KMS-11 (cell line): ENCODE data around the gene GFI1.
"Not testable (repeated sequence)": the region's sequence is repeated elsewhere in the genome, so short reads cannot be mapped to it uniquely, and the experiment has no call there.

Source experiments
- H2AFZ ChIP-seq: fragments of 200-600 bp; sonication (generic); 2 replicates; pipeline ENCODE4 v1.6.1; 2016; ENCODE audit warnings: antibody characterized with exemption, mixed run types, low read depth
- H3K27ac ChIP-seq: fragments of 200-600 bp; sonication (generic); 2 replicates; pipeline ENCODE4 v1.6.1; 2016; ENCODE audit warnings: mild to moderate bottlenecking, mixed run types
- H3K27me3 ChIP-seq: fragments of 200-600 bp; sonication (generic); 2 replicates; pipeline ENCODE4 v1.6.1; 2017; ENCODE audit warnings: mild to moderate bottlenecking, low read depth, mixed run types, moderate library complexity; ENCODE audit not compliant: insufficient read depth
- H3K36me3 ChIP-seq: fragments of 200-600 bp; sonication (generic); 2 replicates; pipeline ENCODE4 v1.6.1; 2017; ENCODE audit warnings: mild to moderate bottlenecking, mixed run types; ENCODE audit not compliant: insufficient read depth
- H3K4me1 ChIP-seq: fragments of 200-600 bp; sonication (generic); 2 replicates; pipeline ENCODE4 v1.6.1; 2016; ENCODE audit warnings: mild to moderate bottlenecking, low read depth, mixed run types; ENCODE audit not compliant: poor library complexity, severe bottlenecking
- H3K4me2 ChIP-seq: fragments of 200-600 bp; sonication (generic); 2 replicates; pipeline ENCODE4 v1.7.0; 2016; ENCODE audit warnings: mild to moderate bottlenecking, mixed run types
- H3K4me3 ChIP-seq: fragments of 200-600 bp; sonication (generic); IDR thresholded peaks from 2 replicates; pipeline ENCODE4 v1.6.1; 2017; ENCODE audit warnings: low read depth, low read length, mixed read lengths; ENCODE audit not compliant: insufficient read depth
- H3K79me2 ChIP-seq: fragments of 200-600 bp; sonication (generic); 2 replicates; pipeline ENCODE4 v1.6.1; 2016; ENCODE audit warnings: low read depth, mixed run types; ENCODE audit not compliant: insufficient read depth
- H3K9ac ChIP-seq: fragments of 200-600 bp; sonication (generic); 2 replicates; pipeline ENCODE4 v1.6.1; 2016; ENCODE audit warnings: mild to moderate bottlenecking, mixed run types
- H4K20me1 ChIP-seq: fragments of 200-600 bp; sonication (generic); 2 replicates; pipeline ENCODE4 v1.6.1; 2016; ENCODE audit warnings: mild to moderate bottlenecking, mixed run types; ENCODE audit not compliant: insufficient read depth
- TF ChIP-seq, protein P1 (sequence below): fragments of 200-600 bp; sonication (generic); conservative IDR thresholded peaks from 2 replicates; pipeline ENCODE4 v1.6.1; 2017; ENCODE audit warnings: low read depth, mild to moderate bottlenecking, antibody characterized with exemption, low read length, moderate library complexity, mixed read lengths

GFI1 gene

DNA sequence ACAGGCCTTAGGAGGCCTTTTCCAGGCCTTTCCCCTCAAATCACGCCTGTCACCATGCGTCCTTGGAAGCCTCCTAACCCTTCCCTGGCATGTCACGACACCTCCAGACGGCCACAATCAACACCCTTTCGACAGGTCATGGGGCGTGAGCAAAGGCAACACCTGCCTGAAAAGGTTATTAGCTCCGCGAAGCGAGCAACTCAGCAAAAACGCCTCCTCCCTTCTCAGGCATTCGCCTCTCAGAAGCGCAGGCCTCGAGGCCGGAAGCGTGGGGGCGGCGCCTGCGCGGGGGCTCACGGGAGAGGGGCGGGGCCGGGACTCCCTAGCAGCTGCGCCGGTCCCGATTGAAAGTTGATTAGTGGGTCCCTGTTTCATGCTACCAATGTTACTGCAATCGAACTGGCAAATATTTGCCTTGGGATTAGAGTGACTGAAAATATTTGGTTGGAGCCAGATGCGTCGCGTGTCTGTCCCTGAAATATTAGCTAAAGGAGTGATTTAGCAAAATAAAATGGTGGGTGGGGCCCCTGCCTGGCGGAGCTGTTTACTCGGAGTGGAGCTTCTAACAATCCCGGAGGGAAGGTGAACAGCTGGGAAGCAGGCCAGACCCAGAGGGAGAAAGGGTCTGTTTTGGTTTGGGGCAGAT lies 44.9 kb downstream of the GFI1 start:
- Histone ChIP-seq H3K9ac (no peak overlapping the region), H3K4me3 (no peak overlapping the region), H3K4me1 (no peaks in the 10 kb centered on the region), H4K20me1 (no peaks in the 10 kb centered on the region), H3K27ac (no peak overlapping the region), H3K4me2 (no peak overlapping the region), H3K79me2 (no peaks in the 10 kb centered on the region), H3K27me3 (no peaks in the 10 kb centered on the region), H2AFZ (no peak overlapping the region), H3K36me3 (no peaks in the 10 kb centered on the region)
- TF ChIP-seq, protein P1, sequence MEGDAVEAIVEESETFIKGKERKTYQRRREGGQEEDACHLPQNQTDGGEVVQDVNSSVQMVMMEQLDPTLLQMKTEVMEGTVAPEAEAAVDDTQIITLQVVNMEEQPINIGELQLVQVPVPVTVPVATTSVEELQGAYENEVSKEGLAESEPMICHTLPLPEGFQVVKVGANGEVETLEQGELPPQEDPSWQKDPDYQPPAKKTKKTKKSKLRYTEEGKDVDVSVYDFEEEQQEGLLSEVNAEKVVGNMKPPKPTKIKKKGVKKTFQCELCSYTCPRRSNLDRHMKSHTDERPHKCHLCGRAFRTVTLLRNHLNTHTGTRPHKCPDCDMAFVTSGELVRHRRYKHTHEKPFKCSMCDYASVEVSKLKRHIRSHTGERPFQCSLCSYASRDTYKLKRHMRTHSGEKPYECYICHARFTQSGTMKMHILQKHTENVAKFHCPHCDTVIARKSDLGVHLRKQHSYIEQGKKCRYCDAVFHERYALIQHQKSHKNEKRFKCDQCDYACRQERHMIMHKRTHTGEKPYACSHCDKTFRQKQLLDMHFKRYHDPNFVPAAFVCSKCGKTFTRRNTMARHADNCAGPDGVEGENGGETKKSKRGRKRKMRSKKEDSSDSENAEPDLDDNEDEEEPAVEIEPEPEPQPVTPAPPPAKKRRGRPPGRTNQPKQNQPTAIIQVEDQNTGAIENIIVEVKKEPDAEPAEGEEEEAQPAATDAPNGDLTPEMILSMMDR = no peak

DNA sequence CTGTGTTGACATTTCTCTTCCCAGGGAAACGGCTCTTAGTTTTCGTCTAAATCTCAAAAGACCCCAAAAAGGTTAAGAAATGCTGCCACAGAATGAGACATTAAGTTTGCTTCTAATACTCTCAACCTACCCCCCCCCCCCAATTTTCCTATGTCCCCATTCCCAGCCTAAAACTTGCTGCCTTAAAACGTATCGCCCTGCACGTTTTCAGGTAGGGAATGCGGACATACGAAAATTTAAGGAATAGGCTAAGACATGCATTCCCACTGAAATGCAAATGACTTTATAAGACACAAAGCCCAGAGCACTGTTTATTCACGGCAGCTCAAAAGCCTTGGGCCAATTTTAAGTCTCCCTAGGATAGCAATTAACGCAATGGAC lies 45.4 kb downstream of the GFI1 start:
- Histone ChIP-seq H4K20me1 (no peaks in the 10 kb centered on the region), H3K4me3 (no peak overlapping the region), H3K79me2 (no peaks in the 10 kb centered on the region), H3K9ac (no peak overlapping the region), H3K36me3 (no peaks in the 10 kb centered on the region), H3K4me2 (no peak overlapping the region), H2AFZ (no peak overlapping the region), H3K4me1 (no peaks in the 10 kb centered on the region), H3K27me3 (no peaks in the 10 kb centered on the region), H3K27ac (no peak overlapping the region)
- TF ChIP-seq, protein P1 = no peak

DNA sequence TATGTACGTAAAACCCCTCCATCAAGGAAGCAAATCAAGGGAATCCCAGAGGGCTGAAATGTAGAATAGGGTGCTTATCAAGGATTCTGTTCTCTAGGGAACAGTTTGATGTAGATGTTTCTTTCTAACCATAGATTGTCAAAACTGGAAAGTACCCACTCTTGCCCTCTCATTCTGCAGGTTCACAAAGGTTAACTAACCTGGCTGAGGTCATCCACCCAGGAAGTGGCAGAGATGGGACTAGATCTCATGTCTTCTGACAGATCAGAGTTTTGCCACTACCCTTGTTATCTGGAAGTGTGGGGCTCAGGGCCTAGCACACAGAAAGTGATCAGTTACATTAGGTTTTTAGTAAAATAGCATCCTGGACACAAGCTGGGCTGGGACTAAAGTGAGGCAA lies 47.4 kb downstream of the GFI1 start:
- no peaks in the 10 kb centered on the region for H3K36me3 ChIP-seq
- no peak overlapping the region for H2AFZ ChIP-seq
- no peak overlapping the region for H3K4me3 ChIP-seq
- no peaks in the 10 kb centered on the region for H3K4me1 ChIP-seq
- H3K27ac ChIP-seq = no peak overlapping the region
- TF ChIP-seq, protein P1 = no peak
- no peaks in the 10 kb centered on the region for H3K27me3 ChIP-seq
- no peak overlapping the region for H3K9ac ChIP-seq
- H4K20me1 ChIP-seq = no peaks in the 10 kb centered on the region
- H3K4me2 ChIP-seq = no peak overlapping the region
- no peaks in the 10 kb centered on the region for H3K79me2 ChIP-seq

DNA sequence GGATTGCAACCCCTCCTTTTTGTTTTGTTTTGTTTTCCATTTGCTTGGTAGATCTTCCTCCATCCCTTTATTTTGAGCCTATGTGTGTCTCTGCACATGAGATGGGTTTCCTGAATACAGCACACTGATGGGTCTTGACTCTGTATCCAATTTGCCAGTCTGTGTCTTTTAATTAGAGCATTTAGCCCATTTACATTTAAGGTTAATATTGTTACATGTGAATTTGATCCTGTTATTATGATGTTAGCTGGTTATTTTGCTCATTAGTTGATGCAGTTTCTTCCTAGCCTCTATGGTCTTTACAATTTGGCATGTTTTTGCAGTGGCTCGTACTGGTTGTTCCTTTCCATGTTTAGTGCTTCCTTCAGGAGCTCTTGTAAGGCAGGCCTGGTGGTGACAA lies 52.2 kb downstream of the GFI1 start:
- H3K36me3 ChIP-seq, H3K4me2 ChIP-seq, H3K4me3 ChIP-seq, H4K20me1 ChIP-seq, H3K27me3 ChIP-seq, H3K9ac ChIP-seq, H3K4me1 ChIP-seq, H2AFZ ChIP-seq, H3K27ac ChIP-seq, H3K79me2 ChIP-seq: not testable (repeated sequence)

DNA sequence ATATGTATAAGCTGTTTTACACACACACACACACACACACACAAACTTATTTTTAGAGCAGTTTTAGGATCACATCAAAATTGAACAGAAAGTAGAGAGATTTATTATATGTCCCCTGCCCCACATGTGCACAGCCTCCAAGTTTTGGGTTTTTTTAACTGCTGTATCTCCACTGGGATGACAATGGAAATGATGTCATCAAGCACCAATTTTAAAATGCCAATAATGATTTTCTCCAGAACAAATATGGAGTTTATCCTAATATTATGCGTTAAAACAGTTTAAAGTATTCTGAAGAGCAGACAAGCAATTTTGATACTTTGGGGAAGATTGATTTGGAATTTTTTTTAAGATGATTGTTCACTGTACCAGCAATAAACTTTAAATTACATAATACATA lies 56.7 kb downstream of the GFI1 start:
- Histone ChIP-seq H2AFZ (no peak overlapping the region), H3K4me1 (no peaks in the 10 kb centered on the region), H3K4me2 (no peak overlapping the region), H3K79me2 (no peaks in the 10 kb centered on the region), H3K27me3 (no peaks in the 10 kb centered on the region), H3K4me3 (no peak overlapping the region), H3K27ac (no peak overlapping the region), H3K9ac (no peak overlapping the region), H3K36me3 (no peaks in the 10 kb centered on the region), H4K20me1 (no peaks in the 10 kb centered on the region)
- TF ChIP-seq, protein P1 = no peak
